Parathyroid adenoma (tissue), 2 donors: Measurements from ENCODE around the gene MEIS1.

Experiments
- H2AFZ ChIP-seq: fragments of 300-600 bp; sonication (generic); one replicate; pipeline ENCODE4 v1.7.0; 2017; ENCODE audit warnings: antibody characterized with exemption, mild to moderate bottlenecking
- H3K27ac ChIP-seq: fragments of 300-600 bp; sonication (generic); one replicate; pipeline ENCODE4 v1.7.0; 2017
- H3K27me3 ChIP-seq: fragments of 300-600 bp; sonication (generic); one replicate; pipeline ENCODE4 v1.7.0; 2017; ENCODE audit warnings: low read length; ENCODE audit not compliant: control insufficient read depth, insufficient read depth
- H3K36me3 ChIP-seq: fragments of 300-600 bp; sonication (generic); one replicate; pipeline ENCODE4 v1.7.0; 2017; ENCODE audit warnings: low read length; ENCODE audit not compliant: control insufficient read depth, insufficient read depth
- H3K4me1 ChIP-seq: fragments of 300-600 bp; sonication (generic); one replicate; pipeline ENCODE4 v1.7.0; 2017; ENCODE audit warnings: control low read depth
- H3K4me2 ChIP-seq: fragments of 300-600 bp; sonication (generic); one replicate; pipeline ENCODE4 v1.7.0; 2017; ENCODE audit warnings: low read length
- H3K4me3 ChIP-seq: fragments of 300-600 bp; sonication (generic); one replicate; pipeline ENCODE4 v1.7.0; 2017; ENCODE audit warnings: low read depth, low read length
- H3K79me2 ChIP-seq: fragments of 300-600 bp; sonication (generic); one replicate; pipeline ENCODE4 v1.7.0; 2017; ENCODE audit warnings: control low read depth
- H3K9ac ChIP-seq: fragments of 300-600 bp; sonication (generic); one replicate; pipeline ENCODE4 v1.7.0; 2017; ENCODE audit warnings: mild to moderate bottlenecking
- H3K9me3 ChIP-seq: fragments of 300-600 bp; sonication (generic); one replicate; pipeline ENCODE4 v1.7.0; 2017; ENCODE audit warnings: low read length; ENCODE audit not compliant: control insufficient read depth
- TF ChIP-seq, protein P1 (sequence below): fragments of 300-600 bp; sonication (generic); IDR thresholded peaks from one replicate; pipeline ENCODE4 v1.7.0; 2017; ENCODE audit warnings: antibody characterized with exemption, mild to moderate bottlenecking
- donor health status: primary hyperparathyroidism.

Gene MEIS1

DNA sequence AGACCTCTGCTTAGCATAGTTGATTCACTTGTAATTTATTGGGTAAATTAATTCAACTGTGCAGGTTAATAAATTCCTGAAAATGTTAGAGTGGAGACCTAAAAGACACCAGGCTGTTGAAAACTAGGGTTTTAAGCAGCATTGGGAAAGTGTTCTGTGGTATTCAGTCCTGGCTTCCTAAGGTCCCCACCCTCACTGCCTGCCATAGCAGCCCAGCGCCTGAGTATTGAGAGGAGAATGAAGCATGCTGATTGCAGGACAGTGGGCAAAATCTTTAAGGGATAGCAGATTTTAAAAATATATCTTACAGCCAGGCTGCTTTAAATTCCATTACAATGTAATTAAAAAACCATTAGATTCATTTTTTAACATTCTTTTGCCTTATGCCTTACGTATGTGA lies 20.6 kb downstream of the MEIS1 start:
- Histone ChIP-seq H3K4me3 (no peak overlapping the region), H3K4me2 (no peak overlapping the region), H3K4me1 (no peaks in the 10 kb centered on the region), H3K9me3 (no peaks in the 10 kb centered on the region), H3K36me3 (no peaks in the 10 kb centered on the region), H3K9ac (no peak overlapping the region), H3K27ac (no peak overlapping the region), H2AFZ (no peak overlapping the region), H3K79me2 (peaks cover 2% of the 10 kb centered on the region), H3K27me3 (no peaks in the 10 kb centered on the region)
- TF ChIP-seq, protein P1, sequence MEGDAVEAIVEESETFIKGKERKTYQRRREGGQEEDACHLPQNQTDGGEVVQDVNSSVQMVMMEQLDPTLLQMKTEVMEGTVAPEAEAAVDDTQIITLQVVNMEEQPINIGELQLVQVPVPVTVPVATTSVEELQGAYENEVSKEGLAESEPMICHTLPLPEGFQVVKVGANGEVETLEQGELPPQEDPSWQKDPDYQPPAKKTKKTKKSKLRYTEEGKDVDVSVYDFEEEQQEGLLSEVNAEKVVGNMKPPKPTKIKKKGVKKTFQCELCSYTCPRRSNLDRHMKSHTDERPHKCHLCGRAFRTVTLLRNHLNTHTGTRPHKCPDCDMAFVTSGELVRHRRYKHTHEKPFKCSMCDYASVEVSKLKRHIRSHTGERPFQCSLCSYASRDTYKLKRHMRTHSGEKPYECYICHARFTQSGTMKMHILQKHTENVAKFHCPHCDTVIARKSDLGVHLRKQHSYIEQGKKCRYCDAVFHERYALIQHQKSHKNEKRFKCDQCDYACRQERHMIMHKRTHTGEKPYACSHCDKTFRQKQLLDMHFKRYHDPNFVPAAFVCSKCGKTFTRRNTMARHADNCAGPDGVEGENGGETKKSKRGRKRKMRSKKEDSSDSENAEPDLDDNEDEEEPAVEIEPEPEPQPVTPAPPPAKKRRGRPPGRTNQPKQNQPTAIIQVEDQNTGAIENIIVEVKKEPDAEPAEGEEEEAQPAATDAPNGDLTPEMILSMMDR = no peak

DNA sequence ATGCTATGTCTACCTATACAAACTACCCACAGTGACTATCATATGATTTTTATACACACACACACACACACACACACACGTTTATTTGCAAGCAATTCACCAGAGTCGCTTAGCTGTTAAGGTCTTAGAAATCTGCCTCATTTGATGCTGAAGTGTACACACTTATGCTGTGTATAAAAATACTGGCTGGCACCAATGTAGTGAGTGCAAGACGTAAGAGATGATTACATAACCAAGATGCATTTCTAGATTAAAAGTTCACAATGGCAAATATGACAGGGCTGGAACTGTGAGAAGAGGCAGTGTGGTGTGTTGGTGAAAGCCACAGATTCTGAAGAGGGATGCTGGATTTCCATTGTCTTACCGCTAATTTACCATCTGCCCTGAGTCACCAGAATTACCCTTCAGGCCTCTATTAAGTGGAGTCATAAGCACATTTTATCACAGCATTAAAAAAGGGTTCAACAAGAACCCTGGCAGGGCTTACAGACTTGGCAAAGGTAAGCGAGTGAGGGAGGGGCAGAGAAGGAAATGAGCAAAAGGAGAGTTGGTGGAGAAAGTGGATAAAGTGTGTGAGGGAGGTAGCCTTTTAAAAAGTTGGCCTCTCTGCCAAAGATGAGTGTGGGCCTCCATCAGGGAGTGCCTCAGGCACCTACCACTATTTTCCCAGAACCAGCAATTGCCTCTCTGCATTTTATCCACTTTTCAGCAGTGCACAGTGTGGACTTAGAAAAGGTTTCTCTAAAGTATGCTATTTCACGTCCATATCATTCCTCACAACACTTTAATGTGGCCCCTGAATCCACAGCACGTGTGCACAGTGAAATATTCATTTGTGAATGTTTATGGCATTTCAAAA lies 21.5 kb downstream of the MEIS1 start:
- no peak overlapping the region for H3K4me2 ChIP-seq
- no peaks in the 10 kb centered on the region for H3K9me3 ChIP-seq
- no peaks in the 10 kb centered on the region for H3K27me3 ChIP-seq
- no peak overlapping the region for H3K4me3 ChIP-seq
- peaks cover 2% of the 10 kb centered on the region for H3K79me2 ChIP-seq
- H2AFZ ChIP-seq = no peak overlapping the region
- no peak overlapping the region for H3K9ac ChIP-seq
- no peaks in the 10 kb centered on the region for H3K4me1 ChIP-seq
- TF ChIP-seq, protein P1 = no peak
- no peak overlapping the region for H3K27ac ChIP-seq
- H3K36me3 ChIP-seq = no peaks in the 10 kb centered on the region

DNA sequence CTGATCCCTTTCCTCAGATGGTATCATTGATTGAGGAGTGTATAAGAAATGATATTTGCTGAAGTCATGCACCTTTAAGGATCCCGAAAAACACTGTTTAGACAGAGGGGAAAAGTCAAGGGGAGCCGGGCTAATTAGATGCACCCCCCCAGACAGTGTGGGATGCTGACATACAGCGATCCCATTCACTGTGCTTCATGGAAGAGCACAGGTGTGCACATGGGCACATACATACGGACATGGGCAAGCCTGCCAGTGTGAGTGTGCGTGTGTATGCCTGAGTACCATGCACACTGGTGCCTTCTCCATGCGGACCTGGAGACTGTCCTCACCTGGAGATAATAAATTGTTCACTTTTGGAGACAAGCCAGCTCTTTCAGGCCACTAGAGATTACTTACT lies 22.6 kb downstream of the MEIS1 start:
- H3K36me3 ChIP-seq = no peaks in the 10 kb centered on the region
- H3K4me3 ChIP-seq = no peak overlapping the region
- H3K27me3 ChIP-seq = no peaks in the 10 kb centered on the region
- no peak overlapping the region for H3K9ac ChIP-seq
- H2AFZ ChIP-seq = no peak overlapping the region
- no peak overlapping the region for H3K27ac ChIP-seq
- TF ChIP-seq, protein P1 = no peak
- H3K4me2 ChIP-seq = no peak overlapping the region
- peaks cover 2% of the 10 kb centered on the region for H3K79me2 ChIP-seq
- H3K4me1 ChIP-seq = no peaks in the 10 kb centered on the region
- H3K9me3 ChIP-seq = no peaks in the 10 kb centered on the region

DNA sequence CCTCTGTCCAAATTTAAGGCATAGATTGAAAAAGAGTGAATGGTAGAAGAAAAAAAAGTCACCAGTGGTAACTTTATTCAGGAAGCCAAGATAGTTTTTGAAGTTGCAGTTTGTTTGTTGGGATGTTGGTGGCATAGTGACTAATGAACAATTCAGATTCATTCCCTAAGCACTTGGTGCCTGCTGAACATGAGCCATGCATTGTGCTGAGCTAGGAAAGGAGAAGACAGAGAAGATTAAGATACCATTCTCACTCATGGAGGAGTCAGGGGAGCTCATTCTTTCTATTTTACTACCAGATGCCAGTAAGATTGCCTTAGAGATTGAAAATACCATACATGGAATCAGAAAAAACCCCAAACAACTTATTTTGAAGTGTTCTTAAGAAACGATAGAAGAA lies 25.1 kb downstream of the MEIS1 start:
- H3K79me2 ChIP-seq = peaks cover 2% of the 10 kb centered on the region
- H3K4me3 ChIP-seq = no peak overlapping the region
- H3K9me3 ChIP-seq = no peaks in the 10 kb centered on the region
- no peak overlapping the region for H3K9ac ChIP-seq
- no peak overlapping the region for H3K4me2 ChIP-seq
- H3K36me3 ChIP-seq = no peaks in the 10 kb centered on the region
- H2AFZ ChIP-seq = no peak overlapping the region
- H3K4me1 ChIP-seq = no peaks in the 10 kb centered on the region
- no peak overlapping the region for H3K27ac ChIP-seq
- TF ChIP-seq, protein P1 = no peak
- H3K27me3 ChIP-seq = no peaks in the 10 kb centered on the region
